Fibroblast of lung (primary cell): ENCODE results near the gene DEPDC1. TPM values are rescaled to one million over a fixed set of nuclear protein-coding genes. Genes with fewer than 3 reads are reported as not detected.

Experiments used
- DNase-seq, 2 donors: peaks; one replicate each; pipeline versions ENCODE4 v3.0.0 to v3.0.0-alpha.2; 2010; ENCODE audit warnings: low read depth in 2 of 2
- H2AFZ ChIP-seq: 2 replicates; pipeline ENCODE4 v1.5.1; 2012; ENCODE audit warnings: low read length, control low read depth, inconsistent platforms
- H3K27ac ChIP-seq: 2 replicates; pipeline ENCODE4 v1.5.1; 2011; ENCODE audit warnings: low read length, control low read depth; ENCODE audit not compliant: insufficient read depth
- H3K27me3 ChIP-seq: 2 replicates; pipeline ENCODE4 v1.5.1; 2011; ENCODE audit warnings: mild to moderate bottlenecking, low read length; ENCODE audit not compliant: control insufficient read depth, insufficient read depth
- H3K36me3 ChIP-seq: 2 replicates; pipeline ENCODE4 v1.5.1; 2011; ENCODE audit warnings: low read length; ENCODE audit not compliant: control insufficient read depth, insufficient read depth
- H3K4me1 ChIP-seq: 2 replicates; pipeline ENCODE4 v1.5.1; 2011; ENCODE audit warnings: low read length; ENCODE audit not compliant: control insufficient read depth, insufficient read depth; ENCODE audit errors: extremely low read depth
- H3K4me2 ChIP-seq: 2 replicates; pipeline ENCODE4 v1.5.1; 2011; ENCODE audit warnings: low read length, control low read depth; ENCODE audit not compliant: insufficient read depth; ENCODE audit errors: extremely low read depth
- H3K4me3 ChIP-seq, 4 experiments: fragments of 200-600 bp in 1 of 4; sonication (generic) in 1 of 4; replicated peaks in 1 of 4; 2 replicates each; pipeline ENCODE4 v1.5.1; 2011 to 2016; ENCODE audit warnings: low read length in 4 of 4, low read depth in 3 of 4, mild to moderate bottlenecking in 3 of 4, control low read depth in 2 of 4, inconsistent platforms in 1 of 4, mixed read lengths in 1 of 4; ENCODE audit not compliant: insufficient read depth in 1 of 4; ENCODE audit errors: control extremely low read depth in 1 of 4
- H3K79me2 ChIP-seq: 2 replicates; pipeline ENCODE4 v1.5.1; 2012; ENCODE audit warnings: mild to moderate bottlenecking, low read length, inconsistent platforms; ENCODE audit not compliant: control insufficient read depth, insufficient read depth
- H3K9ac ChIP-seq: 2 replicates; pipeline ENCODE4 v1.5.1; 2011; ENCODE audit warnings: mild to moderate bottlenecking, low read length, control low read depth; ENCODE audit not compliant: insufficient read depth
- H3K9me3 ChIP-seq: 2 replicates; pipeline ENCODE4 v1.5.1; 2012; ENCODE audit warnings: low read depth, low read length; ENCODE audit not compliant: control insufficient read depth, insufficient read depth
- H4K20me1 ChIP-seq: 2 replicates; pipeline ENCODE4 v1.5.1; 2011; ENCODE audit warnings: low read length; ENCODE audit not compliant: control insufficient read depth, insufficient read depth; ENCODE audit errors: extremely low read depth
- CTCF ChIP-seq, 2 donors: IDR thresholded peaks in 1 of 2; conservative IDR thresholded peaks in 1 of 2; 1 replicate in 1 of 2; 2 replicates in 1 of 2; pipeline ENCODE4 v1.5.1; 2011 to 2012; ENCODE audit warnings: low read length in 2 of 2, control low read depth in 1 of 2, inconsistent platforms in 1 of 2, low read depth in 1 of 2, mild to moderate bottlenecking in 1 of 2
- EZH2 ChIP-seq: IDR thresholded peaks from 2 replicates; pipeline ENCODE4 v1.5.1; 2012; ENCODE audit warnings: low read length, control low read depth, mild to moderate bottlenecking; ENCODE audit errors: missing control alignments
- polyA plus RNA-seq, 2 donors: library from polyadenylated mRNA; depleted of rRNA in 1 of 2; stranded (reverse) in 1 of 2; unstranded in 1 of 2; fragments of >200 nt; gene quantifications; 2 replicates each; pipeline ENCODE4 v1.2.1, GENCODE V29; 2011 to 2012; ENCODE audit warnings: missing spikeins in 1 of 2
- total RNA-seq: library from RNA; depleted of rRNA; stranded (reverse); fragments of >200 nt; gene quantifications from 2 replicates; pipeline ENCODE4 v1.2.1, GENCODE V29; 2014

The DEPDC1 gene
- total and polyA plus RNA-seq, 2 donors (not counting 1 experiment from before 2014, with no cell fraction given): 8.0 to 8.8 TPM

GRCh38 chr1:68470388-68470970 is 26.4 kb downstream of the DEPDC1 start:
- H3K27ac ChIP-seq: no peak overlapping the region
- no peaks in the 10 kb centered on the region for H3K4me1 ChIP-seq
- H3K27me3 ChIP-seq: no peaks in the 10 kb centered on the region
- no peak overlapping the region for H2AFZ ChIP-seq
- peak in 1 of 2 donors; percentile 56 for DNase-seq
- no peaks in the 10 kb centered on the region for H3K9me3 ChIP-seq
- no peaks in the 10 kb centered on the region for H3K79me2 ChIP-seq
- no peaks in the 10 kb centered on the region for H3K36me3 ChIP-seq
- no peak overlapping the region for H3K9ac ChIP-seq
- TF ChIP-seq CTCF (conservative IDR thresholded peaks at IDR 0.05 in 1 of 2, IDR thresholded peaks at IDR 0.05 in 1 of 2; ENCODE audit: low read depth in 1 of 2, low read length in 2 of 2) (peak; percentile 77 to 82), EZH2 (no peak)
- no peaks in the 10 kb centered on the region for H4K20me1 ChIP-seq
- H3K4me2 ChIP-seq: no peak overlapping the region
- H3K4me3 ChIP-seq: no peak overlapping the region

- Histone ChIP-seq H3K4me3 (no peak overlapping the region), H3K4me2 (no peak overlapping the region), H3K4me1 (no peaks in the 10 kb centered on the region), H4K20me1 (no peaks in the 10 kb centered on the region), H3K27me3 (no peaks in the 10 kb centered on the region), H3K9ac (no peak overlapping the region), H3K9me3 (no peaks in the 10 kb centered on the region), H3K79me2 (no peaks in the 10 kb centered on the region), H3K36me3 (no peaks in the 10 kb centered on the region), H3K27ac (no peak overlapping the region), H2AFZ (no peak overlapping the region)
- DNase-seq: no peak
- TF ChIP-seq CTCF (conservative IDR thresholded peaks at IDR 0.05 in 1 of 2, IDR thresholded peaks at IDR 0.05 in 1 of 2; ENCODE audit: low read depth in 1 of 2, low read length in 2 of 2) (no peak), EZH2 (no peak)
These were observed 32.0 kb downstream of the DEPDC1 start for GRCh38 chr1:68464891-68465290.

GRCh38 chr1:68460935-68461334 is 35.9 kb downstream of the DEPDC1 start:
- no peaks in the 10 kb centered on the region for H3K79me2 ChIP-seq
- H3K9ac ChIP-seq: no peak overlapping the region
- H3K4me1 ChIP-seq: no peaks in the 10 kb centered on the region
- no peaks in the 10 kb centered on the region for H3K9me3 ChIP-seq
- TF ChIP-seq CTCF (conservative IDR thresholded peaks at IDR 0.05 in 1 of 2, IDR thresholded peaks at IDR 0.05 in 1 of 2; ENCODE audit: low read depth in 1 of 2, low read length in 2 of 2) (no peak), EZH2 (no peak)
- H2AFZ ChIP-seq: no peak overlapping the region
- H3K36me3 ChIP-seq: no peaks in the 10 kb centered on the region
- H4K20me1 ChIP-seq: no peaks in the 10 kb centered on the region
- DNase-seq: no peak
- no peak overlapping the region for H3K27ac ChIP-seq
- H3K27me3 ChIP-seq: no peaks in the 10 kb centered on the region
- H3K4me2 ChIP-seq: no peak overlapping the region
- H3K4me3 ChIP-seq: no peak overlapping the region
